BLaER1 treated with 17β-estradiol and CSF1 and Interleukin-3, amounts not matched to agents 10 nM and 100 nM (cell line): ENCODE measurements around the gene WWC2.

Experiments used
- H3K27ac ChIP-seq, 11 experiments: shearing (Covaris generic); formaldehyde crosslinking; 2 replicates each; pipeline ENCODE4 v1.8.1; 2022
- H3K27me3 ChIP-seq, 11 experiments: shearing (Covaris generic); formaldehyde crosslinking; 2 replicates each; pipeline ENCODE4 v1.8.1; 2022
- H3K36me3 ChIP-seq, 11 experiments: shearing (Covaris generic); formaldehyde crosslinking; 2 replicates each; pipeline ENCODE4 v1.8.1; 2022
- H3K4me1 ChIP-seq, 10 experiments: shearing (Covaris generic); formaldehyde crosslinking; 2 replicates each; pipeline ENCODE4 v1.8.1; 2022
- H3K4me2 ChIP-seq, 11 experiments: shearing (Covaris generic); formaldehyde crosslinking; 2 replicates each; pipeline ENCODE4 v1.8.1; 2022
- H3K4me3 ChIP-seq, 10 experiments: shearing (Covaris generic); formaldehyde crosslinking; 2 replicates each; pipeline ENCODE4 v1.8.1; 2022
- H3K9ac ChIP-seq, 11 experiments: shearing (Covaris generic); formaldehyde crosslinking; 2 replicates each; pipeline ENCODE4 v1.8.1; 2022
- H3K9me3 ChIP-seq, 11 experiments: shearing (Covaris generic); formaldehyde crosslinking; replicated peaks in 1 of 11; 2 replicates each; pipeline ENCODE4 v1.8.1; 2022
- H4K20me1 ChIP-seq, 11 experiments: shearing (Covaris generic); formaldehyde crosslinking; 2 replicates each; pipeline ENCODE4 v1.8.1; 2022
- Cebpa-rat ChIP-seq, 11 experiments: shearing (Covaris generic); IDR thresholded peaks; 2 replicates each; pipeline ENCODE4 v1.8.1; 2022

The WWC2 gene

GRCh38 chr4:183333202-183333601 is 234.1 kb downstream of the WWC2 start:
- Histone ChIP-seq H3K4me3 (no peak overlapping the region), H3K4me1 (peaks cover 21 to 40% (median 29%) of the 10 kb centered on the region in 10 experiments), H3K4me2 (no peak overlapping the region), H3K27ac (no peak overlapping the region), H3K9me3 (0 out of 22 replicates have a peak, but pooled peaks cover 0 to 5% (median 0%) of the 10 kb centered on the region in 11 experiments), H3K27me3 (no peaks in the 10 kb centered on the region), H3K36me3 (no peaks in the 10 kb centered on the region), H3K9ac (no peak overlapping the region), H4K20me1 (no peaks in the 10 kb centered on the region)
- no peak for TF ChIP-seq Cebpa-rat (IDR thresholded peaks at IDR 0.05)

DNA sequence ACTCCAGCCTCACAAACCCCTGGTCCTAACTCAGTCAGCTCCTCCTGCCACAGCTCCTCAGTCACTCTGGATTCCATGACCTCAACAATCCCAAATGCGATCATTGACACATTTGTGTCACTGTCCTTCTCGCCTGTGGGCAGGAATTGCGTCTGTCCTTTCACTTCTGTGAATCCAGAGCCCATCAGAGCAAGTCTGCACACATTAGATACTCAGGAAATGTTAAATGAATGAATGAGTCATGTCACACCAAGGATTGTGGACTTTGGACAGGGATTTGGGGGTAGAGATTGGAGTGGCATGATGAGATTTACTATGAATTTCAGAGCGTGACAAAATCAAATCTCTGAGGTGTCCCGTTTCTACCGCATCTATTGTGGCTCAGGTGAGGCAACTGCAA is 234.9 kb downstream of the WWC2 start:
- H3K4me3 ChIP-seq = no peak overlapping the region
- no peak for TF ChIP-seq Cebpa-rat (IDR thresholded peaks at IDR 0.05)
- no peaks in the 10 kb centered on the region for H3K36me3 ChIP-seq
- peak overlapping the region in 3 of 11 experiments; percentile 1 to 31 (median 24); a peak in 3 of 22 replicates for H3K4me2 ChIP-seq
- no peaks in the 10 kb centered on the region for H3K27me3 ChIP-seq
- peaks cover 21 to 43% (median 31%) of the 10 kb centered on the region in 10 experiments for H3K4me1 ChIP-seq
- H3K9ac ChIP-seq = no peak overlapping the region
- H4K20me1 ChIP-seq = no peaks in the 10 kb centered on the region
- H3K27ac ChIP-seq = no peak overlapping the region
- 0 out of 22 replicates have a peak, but pooled peaks cover 0 to 5% (median 0%) of the 10 kb centered on the region in 11 experiments for H3K9me3 ChIP-seq

GRCh38 chr4:183335369-183335940 is 236.4 kb downstream of the WWC2 start:
- no peak for TF ChIP-seq Cebpa-rat (IDR thresholded peaks at IDR 0.05)
- H4K20me1 ChIP-seq = no peaks in the 10 kb centered on the region
- no peak overlapping the region for H3K9ac ChIP-seq
- H3K9me3 ChIP-seq = no peaks in the 10 kb centered on the region
- H3K4me3 ChIP-seq = no peak overlapping the region
- H3K27ac ChIP-seq = peak overlapping the region in 5 of 11 experiments; percentile 14 to 58 (median 41); a peak in 6 of 22 replicates
- H3K36me3 ChIP-seq = no peaks in the 10 kb centered on the region
- H3K4me2 ChIP-seq = peak overlapping the region; percentile 15 to 71 (median 48); a peak in 20 of 22 replicates
- H3K27me3 ChIP-seq = no peaks in the 10 kb centered on the region
- peaks cover 21 to 43% (median 31%) of the 10 kb centered on the region in 10 experiments for H3K4me1 ChIP-seq

GRCh38 chr4:183337349-183337748 is 238.3 kb downstream of the WWC2 start:
- peaks cover 0 to 1% (median 0%) of the 10 kb centered on the region in 11 experiments; a peak in 1 of 22 replicates for H3K27me3 ChIP-seq
- peak overlapping the region; percentile 52 to 95 (median 84) for H3K4me2 ChIP-seq
- H3K9me3 ChIP-seq = no peaks in the 10 kb centered on the region
- no peaks in the 10 kb centered on the region for H3K36me3 ChIP-seq
- peaks cover 22 to 45% (median 34%) of the 10 kb centered on the region in 10 experiments for H3K4me1 ChIP-seq
- H3K9ac ChIP-seq = peak overlapping the region in 8 of 11 experiments; percentile 3 to 68 (median 24); a peak in 10 of 22 replicates
- H3K27ac ChIP-seq = peak overlapping the region in 9 of 11 experiments; percentile 4 to 73 (median 44); a peak in 12 of 22 replicates
- no peak overlapping the region for H3K4me3 ChIP-seq
- no peak for TF ChIP-seq Cebpa-rat (IDR thresholded peaks at IDR 0.05)
- H4K20me1 ChIP-seq = no peaks in the 10 kb centered on the region

GRCh38 chr4:183337833-183338232 is 238.8 kb downstream of the WWC2 start:
- H3K4me2 ChIP-seq = peak overlapping the region; percentile 52 to 95 (median 84)

GRCh38 chr4:183342541-183343533 is 243.8 kb downstream of the WWC2 start:
- Histone ChIP-seq H3K4me3 (peak overlapping the region; percentile 21 to 65 (median 46); a peak in 19 of 20 replicates), H3K9ac (peak overlapping the region; percentile 5 to 76 (median 67); a peak in 20 of 22 replicates), H3K4me1 (peaks cover 33 to 50% (median 45%) of the 10 kb centered on the region in 10 experiments), H3K27ac (peak overlapping the region in 10 of 11 experiments; percentile 18 to 79 (median 62); a peak in 18 of 22 replicates), H4K20me1 (no peaks in the 10 kb centered on the region), H3K9me3 (no peaks in the 10 kb centered on the region), H3K4me2 (peak overlapping the region; percentile 73 to 88 (median 84)), H3K27me3 (peaks cover 0 to 4% (median 0%) of the 10 kb centered on the region in 11 experiments; a peak in 1 of 22 replicates), H3K36me3 (no peaks in the 10 kb centered on the region)
- TF ChIP-seq Cebpa-rat (IDR thresholded peaks at IDR 0.05) = no peak

More at GRCh38 chr4:183337833-183338232, 238.8 kb downstream of the WWC2 start:
- H3K36me3 ChIP-seq = no peaks in the 10 kb centered on the region
- peak overlapping the region in 6 of 11 experiments; percentile 8 to 68 (median 33); a peak in 9 of 22 replicates for H3K9ac ChIP-seq
- peaks cover 0 to 4% (median 0%) of the 10 kb centered on the region in 11 experiments; a peak in 1 of 22 replicates for H3K27me3 ChIP-seq
- H3K9me3 ChIP-seq = no peaks in the 10 kb centered on the region
- no peaks in the 10 kb centered on the region for H4K20me1 ChIP-seq
- H3K27ac ChIP-seq = peak overlapping the region in 8 of 11 experiments; percentile 4 to 73 (median 41); a peak in 11 of 22 replicates
- peaks cover 26 to 50% (median 38%) of the 10 kb centered on the region in 10 experiments for H3K4me1 ChIP-seq
- H3K4me3 ChIP-seq = no peak overlapping the region
- TF ChIP-seq Cebpa-rat (IDR thresholded peaks at IDR 0.05) = no peak

- no peaks in the 10 kb centered on the region for H3K36me3 ChIP-seq
- peak overlapping the region in 10 of 11 experiments; percentile 73 to 88 (median 82); a peak in 20 of 22 replicates for H3K4me2 ChIP-seq
- H3K4me3 ChIP-seq = 0 out of 20 replicates have a peak overlapping the region, but pooled peaks of 1 of the 10 experiments have one; percentile 51
- peak overlapping the region in 3 of 11 experiments; percentile 59 to 73 (median 67); a peak in 3 of 22 replicates for H3K9ac ChIP-seq
- no peaks in the 10 kb centered on the region for H4K20me1 ChIP-seq
- 0 out of 22 replicates have a peak, but pooled peaks cover 0 to 4% (median 0%) of the 10 kb centered on the region in 11 experiments for H3K9me3 ChIP-seq
- peaks cover 0 to 4% (median 0%) of the 10 kb centered on the region in 11 experiments; a peak in 1 of 22 replicates for H3K27me3 ChIP-seq
- peak overlapping the region in 4 of 11 experiments; percentile 65 to 79 (median 72); a peak in 3 of 22 replicates for H3K27ac ChIP-seq
- no peak for TF ChIP-seq Cebpa-rat (IDR thresholded peaks at IDR 0.05)
- H3K4me1 ChIP-seq = peaks cover 35 to 52% (median 41%) of the 10 kb centered on the region in 10 experiments
Observed at GRCh38 chr4:183343730-183344129, 244.7 kb downstream of the WWC2 start.

- Histone ChIP-seq H3K4me2 (peak overlapping the region; percentile 0 to 88 (median 73); a peak in 15 of 22 replicates), H4K20me1 (no peaks in the 10 kb centered on the region), H3K27me3 (peaks cover 0 to 4% (median 0%) of the 10 kb centered on the region in 11 experiments; a peak in 1 of 22 replicates), H3K4me3 (no peak overlapping the region), H3K9ac (no peak overlapping the region), H3K27ac (no peak overlapping the region; a peak in 2 of 22 replicates), H3K4me1 (peaks cover 35 to 62% (median 45%) of the 10 kb centered on the region in 10 experiments), H3K36me3 (no peaks in the 10 kb centered on the region), H3K9me3 (0 out of 22 replicates have a peak, but pooled peaks cover 0 to 4% (median 0%) of the 10 kb centered on the region in 11 experiments)
- no peak for TF ChIP-seq Cebpa-rat (IDR thresholded peaks at IDR 0.05)
Observed at GRCh38 chr4:183344523-183345255, 245.6 kb downstream of the WWC2 start.
